Embryonic facial prominence (tissue), 1 donor: ENCODE measurements around the gene FBXO40.
"Not testable (repeated sequence)": the region's sequence is repeated elsewhere in the genome, so short reads cannot be mapped to it uniquely, and the experiment has no call there.

Experiments
- DNase-seq: peaks from one replicate; pipeline ENCODE4 v3.0.0-alpha.2; 2016; ENCODE audit errors: extremely low spot score

Gene FBXO40

GRCh38 chr3:121592856-121593702 is at the start of gene FBXO40:
Gene FBXO40 (plus strand): TSS chr3:121593379. CDS start chr3:121620576, 27,197 bp downstream.
- DNase-seq = no peak

DNA sequence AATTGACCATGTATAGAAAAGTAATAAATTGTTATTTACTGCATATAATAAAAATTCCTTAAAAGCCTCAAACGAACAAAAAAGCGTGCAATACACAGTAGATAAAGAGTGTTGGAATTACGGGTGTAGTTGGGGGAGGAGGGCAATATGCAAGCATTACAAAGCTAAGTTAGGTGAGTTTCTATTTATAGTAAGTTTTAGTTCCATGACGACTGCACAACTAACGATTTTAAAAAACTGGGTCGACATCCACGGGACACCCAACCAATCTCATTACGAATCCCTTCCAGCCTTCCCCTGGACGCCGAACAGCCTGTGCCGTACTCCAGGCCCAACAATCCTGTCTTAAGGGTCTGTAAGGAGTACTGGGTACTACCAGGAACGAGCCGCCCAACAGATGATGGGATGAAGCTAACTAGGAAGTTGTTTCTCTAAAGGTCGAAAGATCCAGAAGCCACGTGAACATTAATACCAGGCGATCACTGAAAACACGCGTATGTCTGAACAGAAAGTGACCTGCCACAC is 48.1 kb upstream of the FBXO40 start:
- no peak for DNase-seq

GRCh38 chr3:121545574-121546455 is 47.4 kb upstream of the FBXO40 start, which contains the start of gene POLQ:
Gene POLQ (minus strand): TSS chr3:121545988. CDS start chr3:121545877, 111 bp downstream.
- DNase-seq = peak; percentile 85

GRCh38 chr3:121552379-121552778 is 40.8 kb upstream of the FBXO40 start:
- no peak for DNase-seq

- DNase-seq = no peak
Measured at GRCh38 chr3:121552797-121553196, 40.4 kb upstream of the FBXO40 start.

DNA sequence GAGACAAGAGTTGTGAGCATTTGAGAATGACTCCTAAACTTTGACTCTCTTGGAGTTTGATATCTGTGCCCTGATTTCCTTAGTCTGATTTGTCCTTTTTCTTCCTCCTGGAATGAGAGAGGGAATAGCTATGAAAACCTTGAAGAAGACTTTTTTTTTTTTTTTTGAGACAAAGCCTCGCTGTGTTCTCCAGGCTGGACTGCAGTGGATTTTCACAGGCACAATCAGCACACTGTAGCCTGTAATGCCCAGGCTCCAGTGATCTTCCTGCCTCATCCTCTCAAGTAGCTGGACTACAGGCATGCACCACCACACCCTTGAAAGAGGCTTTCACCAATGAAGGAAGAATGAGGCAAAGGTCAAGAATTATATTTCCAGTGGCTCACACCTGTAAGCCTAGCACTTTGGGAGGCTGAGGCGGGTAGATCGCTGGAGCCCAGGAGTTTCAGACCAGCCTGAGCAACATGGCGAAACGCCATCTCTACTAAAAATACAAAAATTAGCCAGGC is 35.7 kb upstream of the FBXO40 start:
- no peak for DNase-seq

GRCh38 chr3:121562148-121562547 is 31.0 kb upstream of the FBXO40 start:
- no peak for DNase-seq

DNA sequence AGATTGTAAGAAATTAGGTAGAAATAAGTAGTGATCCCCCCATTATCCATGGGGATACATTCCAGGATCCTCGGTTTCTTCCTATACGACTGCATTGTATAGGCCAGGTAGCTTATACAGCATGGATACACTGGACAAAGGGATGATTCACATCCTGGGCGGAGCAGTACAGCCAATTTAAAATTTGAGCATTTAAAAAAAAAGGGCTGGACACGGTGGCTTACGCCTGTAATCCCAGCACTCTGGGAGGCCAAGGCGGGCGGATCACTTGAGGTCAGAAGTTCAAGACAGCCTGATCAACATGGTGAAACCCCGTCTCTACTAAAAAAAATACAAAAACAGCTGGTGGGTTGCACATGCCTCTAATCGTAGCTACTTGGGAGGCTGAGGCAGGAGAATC is 26.4 kb upstream of the FBXO40 start:
- DNase-seq = no peak

- DNase-seq = no peak
Measured at GRCh38 chr3:121567649-121568048, 25.5 kb upstream of the FBXO40 start, which contains the start of gene ARGFX. Gene ARGFX (plus strand): TSS chr3:121567949. CDS start chr3:121570714, 2,765 bp downstream.

DNA sequence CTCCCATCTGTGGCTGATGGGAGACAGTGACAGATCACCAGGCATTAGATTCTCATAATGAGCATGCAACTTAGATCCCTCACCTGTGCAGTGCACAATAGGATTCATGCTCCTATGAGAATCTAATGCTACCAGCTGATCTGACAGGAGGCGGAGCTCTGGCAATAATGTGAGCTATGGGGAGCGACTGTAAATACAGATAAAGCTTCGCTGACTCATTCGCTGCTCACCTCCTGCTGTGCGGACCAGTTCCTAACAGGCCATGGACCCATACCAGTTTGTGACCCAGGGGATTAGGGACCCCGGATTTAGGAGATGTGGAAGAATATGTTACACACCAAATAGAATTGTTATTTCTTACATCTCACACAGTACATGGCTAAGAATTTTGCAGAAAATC is 18.7 kb upstream of the FBXO40 start:
- no peak for DNase-seq

DNA sequence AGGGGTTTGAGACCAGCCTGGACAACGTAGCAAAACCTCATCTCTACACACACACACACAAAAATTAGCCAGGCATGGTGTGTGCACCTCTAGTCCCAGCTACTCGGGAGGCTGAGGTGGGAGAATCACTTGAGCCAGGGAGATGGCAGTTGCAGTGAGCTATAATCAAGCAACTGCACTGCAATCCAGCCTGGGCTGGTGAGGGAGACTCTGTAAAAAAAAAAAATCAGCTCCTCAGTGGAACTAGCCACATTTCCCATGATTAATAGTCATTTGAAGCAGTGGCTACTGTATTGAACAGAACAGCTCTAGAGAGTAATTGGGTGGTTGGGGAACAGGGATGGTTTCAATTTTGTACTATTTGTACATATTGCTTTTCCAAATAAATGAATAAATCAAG is 11.5 kb upstream of the FBXO40 start:
- no peak for DNase-seq

GRCh38 chr3:121584418-121584817 is 8.8 kb upstream of the FBXO40 start:
- DNase-seq = no peak

DNA sequence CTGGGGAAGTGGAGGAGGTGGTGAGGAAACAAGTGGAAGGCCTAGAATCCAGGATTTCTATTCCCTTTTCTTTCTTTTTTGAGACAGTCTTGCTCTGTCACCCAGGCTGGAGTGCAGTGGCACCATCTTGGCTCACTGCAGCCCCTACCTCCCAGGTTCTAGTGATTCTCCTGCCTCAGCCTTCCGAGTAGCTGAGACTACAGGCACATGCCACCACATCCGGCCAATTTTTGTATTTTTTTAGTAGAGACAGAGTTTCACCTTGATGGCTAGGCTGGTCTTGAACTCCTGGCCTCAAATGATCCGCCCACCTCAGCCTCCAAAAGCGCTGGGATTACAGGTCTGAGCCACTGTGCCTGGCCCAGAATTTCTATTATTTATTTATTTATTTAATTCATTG is 627 bp downstream of the FBXO40 start:
- not testable (repeated sequence) for DNase-seq

DNA sequence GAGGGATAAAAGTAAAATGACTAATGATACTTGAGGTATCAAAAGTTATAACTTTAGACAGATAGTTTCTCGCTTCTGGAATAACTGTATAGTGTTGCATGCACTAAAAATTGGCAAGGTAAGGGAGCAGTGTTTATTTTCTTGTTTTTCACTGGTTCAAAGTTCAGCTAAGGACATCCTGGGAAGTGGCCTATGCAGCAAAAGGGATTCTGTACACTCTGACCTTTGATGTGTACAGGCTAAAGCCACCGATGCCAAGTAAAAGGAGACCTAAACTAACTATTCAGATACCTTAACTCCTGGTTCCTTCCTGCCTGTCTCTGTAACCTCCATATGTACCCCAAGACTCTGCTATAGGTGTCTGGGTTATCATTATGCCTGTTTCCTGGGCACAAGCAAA is 1.7 kb downstream of the FBXO40 start:
- DNase-seq = no peak

DNA sequence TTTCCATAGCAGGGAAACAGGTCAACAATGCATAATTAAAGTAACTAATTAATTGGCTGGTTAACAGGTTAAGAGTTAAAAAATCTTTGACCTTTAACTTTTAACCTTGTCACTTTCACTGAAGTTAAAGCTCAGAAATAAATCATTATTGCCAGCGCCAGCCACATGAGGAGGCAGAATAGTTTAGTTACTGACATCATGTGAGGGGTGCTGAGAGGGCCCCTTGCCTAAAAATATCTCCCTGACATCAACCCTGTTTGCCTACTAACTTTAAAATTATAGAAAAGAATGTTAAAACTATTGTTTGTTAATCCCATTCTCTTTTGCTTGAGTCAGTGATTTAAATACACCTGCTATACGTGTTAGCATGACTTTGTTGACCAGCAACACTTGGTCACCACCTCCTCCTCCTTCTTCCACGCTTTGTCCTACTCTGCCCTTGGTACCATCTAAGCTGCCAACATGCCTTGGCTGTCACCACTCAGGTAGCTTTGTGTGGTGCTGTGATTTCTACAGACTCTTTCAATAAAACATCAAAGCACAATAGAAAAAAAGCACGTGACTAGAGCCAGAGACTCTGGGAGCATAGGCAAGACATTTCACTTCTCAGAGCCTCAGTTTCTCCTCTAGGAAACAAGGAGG is 2.7 kb downstream of the FBXO40 start:
- DNase-seq = no peak

DNA sequence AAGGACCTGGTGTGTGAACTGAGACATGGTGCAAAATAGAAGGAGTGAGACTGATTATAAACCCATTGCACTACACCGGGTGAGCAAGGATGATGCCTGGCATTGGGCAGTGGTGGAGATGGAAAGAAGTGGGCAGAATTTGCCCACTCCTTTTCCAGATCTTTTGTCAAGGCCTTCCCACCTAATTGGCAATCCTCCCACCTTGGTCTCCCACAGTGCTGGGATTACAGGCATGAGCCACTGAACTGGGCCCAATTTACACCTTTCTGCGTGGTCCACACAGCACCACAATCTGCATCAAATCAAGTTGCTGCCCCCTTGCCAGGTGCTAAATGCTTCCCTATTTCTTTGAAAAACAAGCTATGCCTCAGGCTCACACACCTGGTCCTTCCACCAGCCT is 5.4 kb downstream of the FBXO40 start:
- DNase-seq = no peak

GRCh38 chr3:121599900-121600299 is 6.7 kb downstream of the FBXO40 start:
- not testable (repeated sequence) for DNase-seq

- DNase-seq = no peak
Measured at GRCh38 chr3:121601212-121601812, 8.1 kb downstream of the FBXO40 start.

DNA sequence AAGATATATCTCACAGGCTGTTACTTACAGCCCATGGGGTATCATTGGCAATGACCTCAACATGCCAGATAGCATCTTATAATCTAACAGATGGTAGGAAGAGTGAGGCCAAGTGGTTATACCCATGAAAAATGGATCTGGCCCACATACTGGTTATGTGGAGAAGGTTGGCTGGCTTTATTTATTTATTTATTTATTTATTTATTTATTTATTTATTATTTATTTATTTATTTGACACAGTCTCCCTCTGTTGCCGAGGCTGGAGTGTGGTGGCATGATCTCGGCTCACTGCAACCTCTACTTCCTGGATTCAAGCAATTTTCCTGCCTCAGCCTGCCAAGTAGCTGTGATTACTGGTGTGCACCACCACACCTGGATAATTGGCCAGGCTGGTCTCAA is 11.6 kb downstream of the FBXO40 start:
- no peak for DNase-seq

GRCh38 chr3:121606106-121606505 is 12.9 kb downstream of the FBXO40 start:
- no peak for DNase-seq

DNA sequence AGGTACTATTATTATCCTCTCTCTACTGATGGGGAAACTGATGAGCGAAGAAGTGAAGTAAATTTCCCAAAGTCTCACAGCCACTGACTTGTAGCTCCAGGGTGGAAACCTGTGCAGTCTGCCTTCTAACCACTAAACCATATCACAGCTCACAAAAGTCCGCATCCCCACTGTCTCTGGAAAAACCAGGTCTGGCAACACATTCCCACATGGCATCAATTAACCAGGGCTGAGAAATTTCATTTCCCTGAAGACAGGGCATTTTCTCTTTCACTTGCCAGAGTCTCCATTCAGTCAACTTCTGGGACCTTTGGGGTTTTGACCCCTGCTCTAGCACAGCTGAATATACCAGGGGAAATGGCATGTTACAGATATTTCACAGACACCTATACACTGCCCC is 26.5 kb downstream of the FBXO40 start:
- DNase-seq = no peak
